HG02884 (cell line): ENCODE measurements around the gene DYNC2LI1.
"Not testable (repeated sequence)": the region's sequence is repeated elsewhere in the genome, so short reads cannot be mapped to it uniquely, and the experiment has no call there.

Experiments
- ATAC-seq: cut with Tn5 transposase; IDR thresholded peaks from one replicate; pipeline ENCODE4 v1.9.1; 2021; ENCODE audit warnings: mild to moderate bottlenecking, moderate library complexity; ENCODE audit not compliant: unreplicated experiment

The DYNC2LI1 gene

GRCh38 chr2:43773876-43774613, at the start of gene DYNC2LI1:
TSS of gene DYNC2LI1 (plus strand) at chr2:43774039. CDS start at chr2:43774139, 100 bp downstream.
- ATAC-seq, result peak; percentile 96

- no peak for ATAC-seq
Measured at GRCh38 chr2:43724728-43725526, 48.9 kb upstream of the DYNC2LI1 start.

GRCh38 chr2:43725711-43726246, 48.1 kb upstream of the DYNC2LI1 start:
- ATAC-seq, result no peak

- ATAC-seq, result not testable (repeated sequence)
Measured at GRCh38 chr2:43726961-43727633, 46.7 kb upstream of the DYNC2LI1 start.

GRCh38 chr2:43727634-43728014, 46.2 kb upstream of the DYNC2LI1 start:
- no peak for ATAC-seq

- no peak for ATAC-seq
Measured at GRCh38 chr2:43729491-43730174, 44.2 kb upstream of the DYNC2LI1 start.

GRCh38 chr2:43731211-43731610, 42.6 kb upstream of the DYNC2LI1 start:
- ATAC-seq, result no peak

- ATAC-seq, result no peak
Measured at GRCh38 chr2:43736637-43737036, 37.2 kb upstream of the DYNC2LI1 start.

- no peak for ATAC-seq
Measured at GRCh38 chr2:43737097-43737854, 36.6 kb upstream of the DYNC2LI1 start.

- no peak for ATAC-seq
Measured at GRCh38 chr2:43737855-43738254, 36.0 kb upstream of the DYNC2LI1 start.

- ATAC-seq, result no peak
Measured at GRCh38 chr2:43738257-43738656, 35.6 kb upstream of the DYNC2LI1 start.

GRCh38 chr2:43743706-43744105, 30.1 kb upstream of the DYNC2LI1 start:
- no peak for ATAC-seq

- ATAC-seq, result no peak
Measured at GRCh38 chr2:43745457-43745856, 28.4 kb upstream of the DYNC2LI1 start.

GRCh38 chr2:43748333-43748732, 25.5 kb upstream of the DYNC2LI1 start:
- ATAC-seq, result no peak

GRCh38 chr2:43749583-43749982, 24.3 kb upstream of the DYNC2LI1 start:
- ATAC-seq, result no peak

- no peak for ATAC-seq
Measured at GRCh38 chr2:43751476-43751990, 22.3 kb upstream of the DYNC2LI1 start.

- no peak for ATAC-seq
Measured at GRCh38 chr2:43752302-43752701, 21.5 kb upstream of the DYNC2LI1 start.

GRCh38 chr2:43754180-43754579, 19.7 kb upstream of the DYNC2LI1 start:
- no peak for ATAC-seq

- no peak for ATAC-seq
Measured at GRCh38 chr2:43758739-43759138, 15.1 kb upstream of the DYNC2LI1 start.

- no peak for ATAC-seq
Measured at GRCh38 chr2:43759195-43759594, 14.6 kb upstream of the DYNC2LI1 start.
